Prostate gland (tissue), 2 donors: Measurements from ENCODE around the gene ACVR1C. TPM values are rescaled to one million over a fixed set of nuclear protein-coding genes. Genes with fewer than 3 reads are reported as not detected.

Source experiments
- DNase-seq: peaks from one replicate; pipeline ENCODE4 v3.0.0-alpha.2; 2019; ENCODE audit warnings: low spot score
- H3K27ac ChIP-seq, 2 donors: fragments of 200-600 bp; sonication (generic); 2 replicates each; pipeline ENCODE4 v1.5.1; 2017 to 2019
- H3K27me3 ChIP-seq: fragments of 200-600 bp; sonication (generic); replicated peaks from 2 replicates; pipeline ENCODE4 v1.5.1; 2019; ENCODE audit not compliant: insufficient read depth
- H3K36me3 ChIP-seq, 2 donors: fragments of 200-600 bp; sonication (generic); 1 replicate in 1 of 2; 2 replicates in 1 of 2; pipeline versions ENCODE4 v1.5.1 to v1.8.1; 2017 to 2019
- H3K4me1 ChIP-seq: fragments of 200-600 bp; sonication (generic); replicated peaks from 2 replicates; pipeline ENCODE4 v1.5.1; 2019
- H3K4me3 ChIP-seq, 2 donors: fragments of 200-600 bp; sonication (generic); 2 replicates each; pipeline ENCODE4 v1.5.1; 2017 to 2019
- H3K9me3 ChIP-seq: fragments of 200-600 bp; sonication (generic); 2 replicates; pipeline ENCODE4 v1.5.1; 2017
- POLR2A ChIP-seq: fragments of 450-650 bp; IDR thresholded peaks from one replicate; pipeline ENCODE4 v1.6.1; 2016; ENCODE audit warnings: antibody characterized with exemption, mild to moderate bottlenecking
- POLR2AphosphoS5 ChIP-seq: sonication (generic); formaldehyde crosslinking; IDR thresholded peaks from one replicate; pipeline ENCODE4 v1.6.1; 2017; ENCODE audit warnings: antibody characterized with exemption
- WGBS: methylation state at CpG from one replicate; pipeline ENCODE4 v1.1.5; 2018; 5-methylcytosine and 5-hydroxymethylcytosine counted together
- intact Hi-C: fragments of 100-400 bp; cut with DNase I; formaldehyde crosslinking; loops from one replicate; pipeline ENCODE4 v1.14.2; 2022
- total RNA-seq, 2 donors: library from RNA; depleted of rRNA; stranded (reverse); fragments of >200 nt; gene quantifications; one replicate each; pipeline ENCODE4 v1.1.0, GENCODE V29; 2016
- TF ChIP-seq, protein P1 (sequence below), 4 experiments: fragments of 200-600 bp in 2 of 4; fragments of 450-650 bp in 2 of 4; sonication (generic) in 2 of 4; IDR thresholded peaks; 1 replicate in 3 of 4; 2 replicates in 1 of 4; pipeline ENCODE4 v1.5.1; 2016 to 2019; ENCODE audit warnings: antibody characterized with exemption in 4 of 4, mild to moderate bottlenecking in 2 of 4, moderate library complexity in 2 of 4

ACVR1C gene
- total RNA-seq: 1 to 10 TPM in 1 of 2 donors, under 1 TPM in 1; 0.09 to 2.0 TPM

GRCh38 chr2:157628477-157629415, at the start of gene ACVR1C:
ACVR1C (minus strand) TSS chr2:157628864; CDS start chr2:157628644, 220 bp downstream.
- peak within 1 kb of the TSS; percentile 31 to 51 for H3K27ac ChIP-seq
- 2% methylated on average over 74 of the region's 79 CpGs for WGBS
- no peaks in the 10 kb centered on the region for H3K36me3 ChIP-seq
- TF ChIP-seq, protein P1, sequence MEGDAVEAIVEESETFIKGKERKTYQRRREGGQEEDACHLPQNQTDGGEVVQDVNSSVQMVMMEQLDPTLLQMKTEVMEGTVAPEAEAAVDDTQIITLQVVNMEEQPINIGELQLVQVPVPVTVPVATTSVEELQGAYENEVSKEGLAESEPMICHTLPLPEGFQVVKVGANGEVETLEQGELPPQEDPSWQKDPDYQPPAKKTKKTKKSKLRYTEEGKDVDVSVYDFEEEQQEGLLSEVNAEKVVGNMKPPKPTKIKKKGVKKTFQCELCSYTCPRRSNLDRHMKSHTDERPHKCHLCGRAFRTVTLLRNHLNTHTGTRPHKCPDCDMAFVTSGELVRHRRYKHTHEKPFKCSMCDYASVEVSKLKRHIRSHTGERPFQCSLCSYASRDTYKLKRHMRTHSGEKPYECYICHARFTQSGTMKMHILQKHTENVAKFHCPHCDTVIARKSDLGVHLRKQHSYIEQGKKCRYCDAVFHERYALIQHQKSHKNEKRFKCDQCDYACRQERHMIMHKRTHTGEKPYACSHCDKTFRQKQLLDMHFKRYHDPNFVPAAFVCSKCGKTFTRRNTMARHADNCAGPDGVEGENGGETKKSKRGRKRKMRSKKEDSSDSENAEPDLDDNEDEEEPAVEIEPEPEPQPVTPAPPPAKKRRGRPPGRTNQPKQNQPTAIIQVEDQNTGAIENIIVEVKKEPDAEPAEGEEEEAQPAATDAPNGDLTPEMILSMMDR (IDR thresholded peaks at IDR 0.05): peak in 3 of 4 experiments; percentile 34 to 54 (median 39)
- TF ChIP-seq POLR2A: no peak
- peak within 1 kb of the TSS; percentile 40 to 49 for H3K4me3 ChIP-seq
- no peaks in the 10 kb centered on the region for H3K9me3 ChIP-seq
- H3K27me3 ChIP-seq: no peaks in the 10 kb centered on the region
- no peaks in the 10 kb centered on the region for H3K4me1 ChIP-seq
- intact Hi-C loops: no loop called here
- peak; percentile 50 for DNase-seq

- no peak for TF ChIP-seq POLR2AphosphoS5
- TF ChIP-seq POLR2A: no peak
- TF ChIP-seq, protein P1 (IDR thresholded peaks at IDR 0.05): no peak
- H3K27ac ChIP-seq: no peak overlapping the region
- no peak for DNase-seq
- H3K4me1 ChIP-seq: no peaks in the 10 kb centered on the region
- H3K36me3 ChIP-seq: no peaks in the 10 kb centered on the region
- no peak overlapping the region for H3K4me3 ChIP-seq
- no peaks in the 10 kb centered on the region for H3K27me3 ChIP-seq
- intact Hi-C loops: no loop called here
- H3K9me3 ChIP-seq: no peaks in the 10 kb centered on the region
These were observed 49.3 kb upstream of the ACVR1C start for GRCh38 chr2:157677941-157678340.

DNA sequence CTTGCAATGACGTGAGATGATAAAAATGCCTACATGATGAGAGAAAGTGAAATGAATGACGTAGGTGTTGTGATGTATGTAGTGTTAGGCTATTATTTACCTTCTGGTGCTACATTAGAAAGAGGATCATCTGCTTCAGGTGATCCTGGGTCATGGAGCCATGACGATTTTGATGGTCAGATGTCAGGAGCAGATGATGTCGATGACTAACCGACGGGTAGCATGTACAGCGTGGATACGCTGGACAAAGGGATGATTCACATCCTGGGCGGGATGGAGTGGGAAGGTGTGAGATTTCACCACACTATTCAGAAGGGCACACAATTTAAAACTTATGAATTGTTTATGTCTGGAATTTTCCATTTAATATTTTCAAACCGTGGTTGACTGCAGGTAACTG, 43.5 kb upstream of the ACVR1C start:
- no peaks in the 10 kb centered on the region for H3K27me3 ChIP-seq
- H3K9me3 ChIP-seq: no peaks in the 10 kb centered on the region
- TF ChIP-seq POLR2A (no peak), POLR2AphosphoS5 (no peak)
- TF ChIP-seq, protein P1 (IDR thresholded peaks at IDR 0.05): no peak
- H3K4me3 ChIP-seq: no peak overlapping the region
- H3K36me3 ChIP-seq: no peaks in the 10 kb centered on the region
- no peak overlapping the region for H3K27ac ChIP-seq
- 91% methylated on average over 10 of the region's 10 CpGs for WGBS
- no peaks in the 10 kb centered on the region for H3K4me1 ChIP-seq
- intact Hi-C loops: no loop called here
- no peak for DNase-seq

DNA sequence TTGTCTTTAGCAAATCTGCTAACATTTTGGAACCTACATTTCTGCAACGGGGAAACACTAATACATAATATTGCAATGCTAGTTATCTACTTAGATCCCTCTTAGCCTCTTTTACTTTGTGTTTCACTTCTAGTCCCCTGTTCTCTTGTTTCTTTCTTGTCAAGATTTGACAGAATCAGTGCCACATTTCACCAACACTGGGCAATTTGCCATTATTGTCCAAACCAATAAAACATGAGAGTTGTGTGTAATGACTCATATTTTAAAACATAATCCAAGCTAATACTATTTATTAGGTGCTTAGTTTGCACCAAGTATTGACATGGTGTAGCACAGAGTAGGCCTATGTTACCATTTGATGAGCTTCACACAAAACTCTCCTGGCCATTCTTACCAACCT, 33.7 kb upstream of the ACVR1C start:
- WGBS: 77% methylated on average over 1 of the region's 1 CpG
- no peak for DNase-seq
- no peaks in the 10 kb centered on the region for H3K36me3 ChIP-seq
- no peak overlapping the region for H3K4me3 ChIP-seq
- intact Hi-C loops: no loop called here
- TF ChIP-seq, protein P1 (IDR thresholded peaks at IDR 0.05): no peak
- no peak for TF ChIP-seq POLR2A
- no peak for TF ChIP-seq POLR2AphosphoS5
- no peaks in the 10 kb centered on the region for H3K9me3 ChIP-seq
- H3K27ac ChIP-seq: no peak overlapping the region
- no peaks in the 10 kb centered on the region for H3K4me1 ChIP-seq
- no peaks in the 10 kb centered on the region for H3K27me3 ChIP-seq

DNA sequence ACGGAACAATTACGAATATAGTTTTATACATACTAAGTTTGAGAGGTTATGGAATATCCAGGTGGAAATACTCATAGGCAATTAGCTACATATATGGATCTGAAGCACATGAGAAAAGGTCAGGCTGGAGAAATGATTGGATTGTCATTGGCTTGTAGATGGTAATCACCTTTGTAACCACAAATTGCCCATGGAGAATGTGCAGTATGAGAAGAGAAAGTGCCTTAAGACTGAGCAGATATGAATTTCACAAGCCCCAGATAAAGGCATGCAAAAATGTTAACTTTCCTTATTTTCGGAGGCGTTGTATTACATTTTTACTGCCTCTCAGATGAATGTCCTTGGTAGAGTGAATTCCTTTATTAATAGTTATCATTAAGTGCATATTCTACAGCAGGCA, 33.1 kb upstream of the ACVR1C start:
- no peaks in the 10 kb centered on the region for H3K4me1 ChIP-seq
- TF ChIP-seq, protein P1 (IDR thresholded peaks at IDR 0.05): no peak
- TF ChIP-seq POLR2A (no peak), POLR2AphosphoS5 (no peak)
- DNase-seq: no peak
- no peak overlapping the region for H3K27ac ChIP-seq
- no peak overlapping the region for H3K4me3 ChIP-seq
- no peaks in the 10 kb centered on the region for H3K27me3 ChIP-seq
- no peaks in the 10 kb centered on the region for H3K36me3 ChIP-seq
- H3K9me3 ChIP-seq: no peaks in the 10 kb centered on the region
- intact Hi-C loops: no loop called here
- WGBS: 81% methylated on average over 4 of the region's 4 CpGs
